GM12891 (cell line): ENCODE measurements around the gene FARS2.

ENCODE experiments used
- PAX5 ChIP-seq: IDR thresholded peaks from 2 replicates; pipeline ENCODE4 v1.6.1; 2011; ENCODE audit warnings: low read length, moderate library complexity, mild to moderate bottlenecking; ENCODE audit not compliant: insufficient read depth, severe bottlenecking
- POLR2A ChIP-seq: IDR thresholded peaks from 2 replicates; pipeline ENCODE4 v1.6.1; 2011; ENCODE audit warnings: low read depth, low read length, control low read depth
- POLR2AphosphoS5 ChIP-seq: IDR thresholded peaks from 2 replicates; pipeline ENCODE4 v1.6.1; 2011; ENCODE audit warnings: low read depth, low read length, control low read depth
- POU2F2 ChIP-seq: IDR thresholded peaks from 2 replicates; pipeline ENCODE4 v1.6.1; 2011; ENCODE audit warnings: low read depth, mild to moderate bottlenecking, control low read depth, low read length, moderate library complexity
- SPI1 ChIP-seq: IDR thresholded peaks from 2 replicates; pipeline ENCODE4 v1.6.1; 2011; ENCODE audit warnings: low read depth, low read length, control low read depth
- TAF1 ChIP-seq: IDR thresholded peaks from 2 replicates; pipeline ENCODE4 v1.6.1; 2011; ENCODE audit warnings: low read depth, low read length, control low read depth

GRCh38 chr6:5759571-5759970 lies 498.3 kb downstream of the FARS2 start:
- TF ChIP-seq POLR2A = no peak
- TF ChIP-seq TAF1 = no peak
- TF ChIP-seq POLR2AphosphoS5 = no peak
- no peak for TF ChIP-seq SPI1
- TF ChIP-seq POU2F2 = no peak
- no peak for TF ChIP-seq PAX5
